Stomach (tissue), 9 donors: ENCODE results near the gene ACBD4. TPM values are rescaled to one million over a fixed set of nuclear protein-coding genes. Genes with fewer than 3 reads are reported as not detected.

ENCODE experiments used
- DNase-seq, 2 donors: peaks; one replicate each; pipeline versions ENCODE4 v3.0.0 to v3.0.0-alpha.2; 2013 to 2019
- H3K27ac ChIP-seq, 5 donors: fragments of 200-600 bp in 4 of 5; sonication (generic) in 4 of 5; one replicate each; pipeline ENCODE4 v1.5.1; 2013 to 2019; ENCODE audit warnings: mild to moderate bottlenecking in 1 of 5, moderate library complexity in 1 of 5
- H3K27me3 ChIP-seq, 3 donors: fragments of 200-600 bp; sonication (generic); one replicate each; pipeline ENCODE4 v1.5.1; 2017 to 2019; ENCODE audit warnings: mixed run types in 1 of 3
- H3K36me3 ChIP-seq, 4 donors: fragments of 200-600 bp; sonication (generic); 1 replicate in 3 of 4; 2 replicates in 1 of 4; pipeline ENCODE4 v1.5.1; 2016 to 2019
- H3K4me1 ChIP-seq, 4 donors: fragments of 200-600 bp; sonication (generic); one replicate each; pipeline ENCODE4 v1.5.1; 2016 to 2019
- H3K4me3 ChIP-seq, 4 donors: fragments of 200-600 bp; sonication (generic) in 3 of 4; one replicate each; pipeline ENCODE4 v1.5.1; 2016 to 2019; ENCODE audit warnings: mild to moderate bottlenecking in 1 of 4
- H3K9me3 ChIP-seq, 4 donors: fragments of 200-600 bp; sonication (generic); one replicate each; pipeline ENCODE4 v1.5.1; 2016 to 2019
- CTCF ChIP-seq, 7 experiments: fragments of 450-650 bp in 4 of 7; fragments of 200-600 bp in 3 of 7; sonication (generic) in 3 of 7; IDR thresholded peaks; one replicate each; pipeline ENCODE4 v1.5.1; 2016 to 2019; ENCODE audit warnings: antibody characterized with exemption in 7 of 7, control low read depth in 2 of 7, mild to moderate bottlenecking in 1 of 7
- EP300 ChIP-seq: sonication (generic); formaldehyde crosslinking; IDR thresholded peaks from one replicate; pipeline ENCODE4 v1.6.1; 2017; ENCODE audit warnings: antibody characterized with exemption
- POLR2A ChIP-seq, 4 donors: fragments of 450-650 bp; IDR thresholded peaks; one replicate each; pipeline ENCODE4 v1.6.1; 2016; ENCODE audit warnings: antibody characterized with exemption in 4 of 4, control low read depth in 2 of 4, mild to moderate bottlenecking in 1 of 4, moderate library complexity in 1 of 4
- POLR2AphosphoS5 ChIP-seq, 3 donors: sonication (generic); formaldehyde crosslinking; IDR thresholded peaks; one replicate each; pipeline ENCODE4 v1.6.1; 2016; ENCODE audit warnings: antibody characterized with exemption in 3 of 3
- WGBS, 5 donors: extraction: QIAGEN DNeasy Blood & Tissue Kit in 3 of 5; methylation state at CpG; one replicate each; pipeline versions ENCODE4 v1.1.5 to v1.1.7; 2013 to 2018; 5-methylcytosine and 5-hydroxymethylcytosine counted together
- intact Hi-C: fragments of 100-400 bp; cut with DNase I; formaldehyde crosslinking; loops from one replicate; pipeline ENCODE4 v1.15.1; 2023; ENCODE audit warnings: low total_unique reads
- polyA plus RNA-seq, 3 donors: library from polyadenylated mRNA; stranded (reverse); fragments of 200-250 nt; gene quantifications; one replicate each; pipeline ENCODE4 v1.2.3, GENCODE V29; 2013
- total RNA-seq, 5 donors: library from RNA; depleted of rRNA; stranded (reverse); fragments of >200 nt; gene quantifications; one replicate each; pipeline versions ENCODE4 v1.1.0 to v1.2.3, GENCODE V29; 2014 to 2016
- donor health status: healthy with polysubstance abuse.
- donor health status: Bipolar disorder and iron deficiency.
- donor health status: healthy.

Gene ACBD4
- total and polyA plus RNA-seq, 8 donors: 4.6 to 24.6 (median 17.1) TPM

GRCh38 chr17:45110676-45111611 lies 24.5 kb upstream of the ACBD4 start:
- Histone ChIP-seq H3K36me3 (peaks cover 33 to 88% (median 71%) of the 10 kb centered on the region in 4 donors), H3K4me3 (no peak overlapping the region), H3K4me1 (peaks cover 6 to 49% (median 24%) of the 10 kb centered on the region in 4 donors), H3K27ac (peak overlapping the region in 3 of 5 donors; percentile 49 to 77 (median 66)), H3K27me3 (no peaks in the 10 kb centered on the region), H3K9me3 (no peaks in the 10 kb centered on the region)
- TF ChIP-seq POLR2A (IDR thresholded peaks at IDR 0.05): no peak
- TF ChIP-seq POLR2AphosphoS5 (IDR thresholded peaks at IDR 0.05): no peak
- no peak for TF ChIP-seq CTCF (IDR thresholded peaks at IDR 0.05)
- TF ChIP-seq EP300: no peak
- DNase-seq: no peak
- WGBS, 5 donors: 61 to 79% (median 77%) methylated on average over 14 to 16 of the region's 16 CpGs
- intact Hi-C loops: no loop called here

- Histone ChIP-seq H3K27me3 (no peaks in the 10 kb centered on the region), H3K4me3 (no peak overlapping the region), H3K9me3 (no peaks in the 10 kb centered on the region), H3K4me1 (peaks cover 6 to 48% (median 24%) of the 10 kb centered on the region in 4 donors), H3K27ac (peak overlapping the region in 3 of 5 donors; percentile 22 to 77 (median 66)), H3K36me3 (peaks cover 26 to 88% (median 64%) of the 10 kb centered on the region in 4 donors)
- no peak for DNase-seq
- WGBS, 5 donors: 91 to 95% (median 95%) methylated on average over 11 of the region's 11 CpGs
- TF ChIP-seq POLR2A (IDR thresholded peaks at IDR 0.05): no peak
- TF ChIP-seq EP300: no peak
- no peak for TF ChIP-seq POLR2AphosphoS5 (IDR thresholded peaks at IDR 0.05)
- TF ChIP-seq CTCF (IDR thresholded peaks at IDR 0.05): no peak
- intact Hi-C loops: no loop called here
Measured at GRCh38 chr17:45111850-45112249, 23.6 kb upstream of the ACBD4 start.

- DNase-seq: no peak
- no peaks in the 10 kb centered on the region for H3K27me3 ChIP-seq
- H3K4me1 ChIP-seq: peaks cover 6 to 40% (median 23%) of the 10 kb centered on the region in 4 donors
- H3K4me3 ChIP-seq: no peak overlapping the region
- no peaks in the 10 kb centered on the region for H3K9me3 ChIP-seq
- no peak for TF ChIP-seq CTCF (IDR thresholded peaks at IDR 0.05)
- no peak for TF ChIP-seq EP300
- no peak for TF ChIP-seq POLR2AphosphoS5 (IDR thresholded peaks at IDR 0.05)
- no peak for TF ChIP-seq POLR2A (IDR thresholded peaks at IDR 0.05)
- H3K27ac ChIP-seq: peak overlapping the region in 2 of 5 donors; percentile 66 to 77
- intact Hi-C loops: no loop called here
- peaks cover 19 to 88% (median 60%) of the 10 kb centered on the region in 4 donors for H3K36me3 ChIP-seq
- 91 to 96% (median 92%) methylated on average over 20 to 23 of the region's 23 CpGs for WGBS, 5 donors
Measured at GRCh38 chr17:45112559-45113423, 22.7 kb upstream of the ACBD4 start.

- 78 to 87% (median 81%) methylated on average over 8 to 9 of the region's 9 CpGs for WGBS, 5 donors
- Histone ChIP-seq H3K36me3 (peaks cover 19 to 88% (median 60%) of the 10 kb centered on the region in 4 donors), H3K4me3 (no peak overlapping the region), H3K27ac (no peak overlapping the region), H3K4me1 (peaks cover 6 to 40% (median 21%) of the 10 kb centered on the region in 4 donors), H3K9me3 (no peaks in the 10 kb centered on the region), H3K27me3 (no peaks in the 10 kb centered on the region)
- DNase-seq: no peak
- intact Hi-C loops: no loop called here
- TF ChIP-seq POLR2A (IDR thresholded peaks at IDR 0.05): no peak
- no peak for TF ChIP-seq POLR2AphosphoS5 (IDR thresholded peaks at IDR 0.05)
- TF ChIP-seq CTCF (IDR thresholded peaks at IDR 0.05): no peak
- no peak for TF ChIP-seq EP300
Measured at GRCh38 chr17:45113424-45113754, 22.1 kb upstream of the ACBD4 start.
